ENCODE results near the gene PEX5L. TPM values are rescaled to one million over a fixed set of nuclear protein-coding genes. Genes with fewer than 3 reads are reported as not detected.

PEX5L gene
- polyA plus RNA-seq, 1 experiment, result not detected

DNA sequence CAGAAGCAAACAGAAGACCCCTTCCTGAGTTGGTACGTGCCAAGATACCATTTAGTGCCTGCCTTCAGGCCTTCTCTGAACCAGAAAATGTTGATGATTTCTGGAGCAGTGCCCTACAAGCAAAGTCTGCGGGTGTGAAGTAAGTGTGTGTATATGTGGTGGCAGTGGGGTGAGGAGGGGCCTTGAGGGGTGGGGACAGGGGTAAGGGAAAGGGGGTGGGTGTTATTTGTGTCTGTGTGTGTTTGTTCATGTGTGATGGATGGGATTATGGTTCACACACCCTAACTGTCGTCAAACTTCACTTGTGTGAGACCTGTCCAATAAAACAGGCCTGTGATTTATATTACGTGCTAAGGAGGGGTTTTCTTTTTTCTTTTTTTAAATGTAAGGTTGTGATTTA, 291.7 kb downstream of the PEX5L start:
- ChIA-PET POLR2A (no interaction called here), CTCF (no interaction called here)
- Histone ChIP-seq H3K27me3 (ENCODE audit: control insufficient read depth, insufficient read depth, low read length) (no peaks in the 10 kb centered on the region), H3K4me3 (ENCODE audit: low read depth, low read length) (no peak overlapping the region), H3K36me3 (ENCODE audit: control insufficient read depth, insufficient read depth, low read length) (no peaks in the 10 kb centered on the region; the same call in 1 of the 2 replicates)
- DNase-seq (ENCODE audit: low read depth), result no peak
- TF ChIP-seq, protein P1, sequence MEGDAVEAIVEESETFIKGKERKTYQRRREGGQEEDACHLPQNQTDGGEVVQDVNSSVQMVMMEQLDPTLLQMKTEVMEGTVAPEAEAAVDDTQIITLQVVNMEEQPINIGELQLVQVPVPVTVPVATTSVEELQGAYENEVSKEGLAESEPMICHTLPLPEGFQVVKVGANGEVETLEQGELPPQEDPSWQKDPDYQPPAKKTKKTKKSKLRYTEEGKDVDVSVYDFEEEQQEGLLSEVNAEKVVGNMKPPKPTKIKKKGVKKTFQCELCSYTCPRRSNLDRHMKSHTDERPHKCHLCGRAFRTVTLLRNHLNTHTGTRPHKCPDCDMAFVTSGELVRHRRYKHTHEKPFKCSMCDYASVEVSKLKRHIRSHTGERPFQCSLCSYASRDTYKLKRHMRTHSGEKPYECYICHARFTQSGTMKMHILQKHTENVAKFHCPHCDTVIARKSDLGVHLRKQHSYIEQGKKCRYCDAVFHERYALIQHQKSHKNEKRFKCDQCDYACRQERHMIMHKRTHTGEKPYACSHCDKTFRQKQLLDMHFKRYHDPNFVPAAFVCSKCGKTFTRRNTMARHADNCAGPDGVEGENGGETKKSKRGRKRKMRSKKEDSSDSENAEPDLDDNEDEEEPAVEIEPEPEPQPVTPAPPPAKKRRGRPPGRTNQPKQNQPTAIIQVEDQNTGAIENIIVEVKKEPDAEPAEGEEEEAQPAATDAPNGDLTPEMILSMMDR (IDR thresholded peaks at IDR 0.05; ENCODE audit: insufficient read depth, low read depth, low read length), result no peak

All from BJ (cell line).